HEK293 (cell line): Measurements from ENCODE around the gene COL18A1.

ENCODE experiments used
- YY1 ChIP-seq: fragments of 450-650 bp; formaldehyde crosslinking; IDR thresholded peaks from 2 replicates; pipeline ENCODE4 v1.5.1; 2018; ENCODE audit warnings: missing biosample characterization, missing genetic modification characterization
- ZBTB20 ChIP-seq: fragments of 450-650 bp; formaldehyde crosslinking; IDR thresholded peaks from 2 replicates; pipeline ENCODE4 v1.5.1; 2016; ENCODE audit warnings: missing biosample characterization, missing genetic modification characterization
- ZNF112 ChIP-seq: fragments of 450-650 bp; formaldehyde crosslinking; IDR thresholded peaks from 2 replicates; pipeline ENCODE4 v1.5.0; 2017; ENCODE audit warnings: missing biosample characterization, missing genetic modification characterization
- ZSCAN18 ChIP-seq: fragments of 450-650 bp; formaldehyde crosslinking; IDR thresholded peaks from 2 replicates; pipeline ENCODE4 v1.5.1; 2016; ENCODE audit warnings: missing biosample characterization, missing genetic modification characterization
- TF ChIP-seq, protein P1 (sequence below): fragments of 450-650 bp; formaldehyde crosslinking; IDR thresholded peaks from 2 replicates; pipeline ENCODE4 v1.5.1; 2017; ENCODE audit warnings: missing biosample characterization, missing genetic modification characterization
- TF ChIP-seq, protein P2 (sequence below): fragments of 450-650 bp; formaldehyde crosslinking; IDR thresholded peaks from 2 replicates; pipeline ENCODE4 v1.5.1; 2016; ENCODE audit warnings: missing biosample characterization, missing genetic modification characterization

DNA sequence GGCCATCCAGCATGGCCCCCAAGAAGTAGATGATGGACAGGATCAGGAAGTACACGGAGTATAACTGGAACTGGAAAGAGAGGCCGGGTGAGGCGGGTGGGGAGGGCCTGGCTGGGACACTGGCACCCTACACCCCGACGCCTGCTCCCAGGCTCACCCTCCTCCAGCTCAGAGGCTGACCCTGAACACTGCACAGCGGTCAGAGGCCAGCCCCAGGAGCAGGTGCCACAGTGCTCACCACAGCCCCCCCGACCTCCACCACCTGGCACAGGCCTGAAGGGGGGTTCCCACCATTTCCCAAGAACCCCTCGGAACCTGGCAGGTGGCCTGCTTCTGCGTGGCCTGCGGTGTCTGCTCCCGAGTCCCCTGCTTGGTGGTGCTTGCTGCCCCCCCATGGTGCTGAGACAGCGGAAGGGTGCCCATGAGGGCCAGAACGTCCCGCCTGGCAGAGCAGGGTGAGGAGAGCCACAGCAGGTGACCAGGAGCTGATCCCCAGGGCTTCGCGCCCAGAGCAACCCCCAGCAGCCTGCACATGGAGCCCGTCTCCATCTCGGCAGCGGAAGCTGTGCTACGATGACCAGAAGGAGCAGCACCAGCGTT is 111.2 kb downstream of the COL18A1 start:
- TF ChIP-seq, protein P1, sequence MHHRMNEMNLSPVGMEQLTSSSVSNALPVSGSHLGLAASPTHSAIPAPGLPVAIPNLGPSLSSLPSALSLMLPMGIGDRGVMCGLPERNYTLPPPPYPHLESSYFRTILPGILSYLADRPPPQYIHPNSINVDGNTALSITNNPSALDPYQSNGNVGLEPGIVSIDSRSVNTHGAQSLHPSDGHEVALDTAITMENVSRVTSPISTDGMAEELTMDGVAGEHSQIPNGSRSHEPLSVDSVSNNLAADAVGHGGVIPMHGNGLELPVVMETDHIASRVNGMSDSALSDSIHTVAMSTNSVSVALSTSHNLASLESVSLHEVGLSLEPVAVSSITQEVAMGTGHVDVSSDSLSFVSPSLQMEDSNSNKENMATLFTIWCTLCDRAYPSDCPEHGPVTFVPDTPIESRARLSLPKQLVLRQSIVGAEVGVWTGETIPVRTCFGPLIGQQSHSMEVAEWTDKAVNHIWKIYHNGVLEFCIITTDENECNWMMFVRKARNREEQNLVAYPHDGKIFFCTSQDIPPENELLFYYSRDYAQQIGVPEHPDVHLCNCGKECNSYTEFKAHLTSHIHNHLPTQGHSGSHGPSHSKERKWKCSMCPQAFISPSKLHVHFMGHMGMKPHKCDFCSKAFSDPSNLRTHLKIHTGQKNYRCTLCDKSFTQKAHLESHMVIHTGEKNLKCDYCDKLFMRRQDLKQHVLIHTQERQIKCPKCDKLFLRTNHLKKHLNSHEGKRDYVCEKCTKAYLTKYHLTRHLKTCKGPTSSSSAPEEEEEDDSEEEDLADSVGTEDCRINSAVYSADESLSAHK: no peak
- TF ChIP-seq YY1 (no peak), ZBTB20 (tag by site-specific recombination) (no peak), ZSCAN18 (tag by site-specific recombination) (no peak), ZNF112 (tag by site-specific recombination) (no peak)
- TF ChIP-seq, protein P2, sequence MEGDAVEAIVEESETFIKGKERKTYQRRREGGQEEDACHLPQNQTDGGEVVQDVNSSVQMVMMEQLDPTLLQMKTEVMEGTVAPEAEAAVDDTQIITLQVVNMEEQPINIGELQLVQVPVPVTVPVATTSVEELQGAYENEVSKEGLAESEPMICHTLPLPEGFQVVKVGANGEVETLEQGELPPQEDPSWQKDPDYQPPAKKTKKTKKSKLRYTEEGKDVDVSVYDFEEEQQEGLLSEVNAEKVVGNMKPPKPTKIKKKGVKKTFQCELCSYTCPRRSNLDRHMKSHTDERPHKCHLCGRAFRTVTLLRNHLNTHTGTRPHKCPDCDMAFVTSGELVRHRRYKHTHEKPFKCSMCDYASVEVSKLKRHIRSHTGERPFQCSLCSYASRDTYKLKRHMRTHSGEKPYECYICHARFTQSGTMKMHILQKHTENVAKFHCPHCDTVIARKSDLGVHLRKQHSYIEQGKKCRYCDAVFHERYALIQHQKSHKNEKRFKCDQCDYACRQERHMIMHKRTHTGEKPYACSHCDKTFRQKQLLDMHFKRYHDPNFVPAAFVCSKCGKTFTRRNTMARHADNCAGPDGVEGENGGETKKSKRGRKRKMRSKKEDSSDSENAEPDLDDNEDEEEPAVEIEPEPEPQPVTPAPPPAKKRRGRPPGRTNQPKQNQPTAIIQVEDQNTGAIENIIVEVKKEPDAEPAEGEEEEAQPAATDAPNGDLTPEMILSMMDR: no peak
